GM13977 (cell line): ENCODE data around the gene CNTNAP5.

Experiments used
- DNase-seq: peaks from one replicate; pipeline ENCODE4 v3.0.0; 2012; ENCODE audit warnings: low spot score
- in situ Hi-C: fragments of 300-500 bp; cut with MboI; formaldehyde crosslinking; loops from one replicate; pipeline ENCODE4 v1.12.0; 2022; ENCODE audit warnings: low sequenced_read_pairs, low pct_unique_long_range_greater_than_20kb, mixed read lengths, inconsistent platforms; ENCODE audit not compliant: unreplicated experiment
- TF ChIP-seq, protein P1 (sequence below): IDR thresholded peaks from 2 replicates; pipeline ENCODE4 v1.5.1; 2012; ENCODE audit warnings: mild to moderate bottlenecking, control low read depth; ENCODE audit not compliant: insufficient read depth; ENCODE audit errors: extremely low read depth, missing control alignments

CNTNAP5 gene

DNA sequence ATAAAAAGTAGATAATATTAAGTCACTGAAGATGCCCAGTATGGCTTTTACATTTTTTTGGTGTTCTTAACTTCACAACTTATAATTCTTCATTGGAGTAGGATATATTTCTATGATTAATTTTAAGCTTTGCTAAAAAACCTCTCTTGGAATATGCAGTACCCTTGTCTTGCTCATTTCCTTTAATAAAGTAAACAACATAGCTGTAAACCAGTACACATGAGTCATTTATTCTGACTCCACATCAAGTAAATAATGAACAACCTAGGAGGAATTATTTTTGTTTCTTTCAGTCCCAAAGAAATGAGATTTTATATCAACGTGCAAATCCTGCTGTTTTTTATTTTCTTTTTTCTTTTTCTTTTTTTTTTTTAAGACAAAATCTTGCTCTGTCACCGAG, 869.1 kb downstream of the CNTNAP5 start:
- in situ Hi-C loops: no loop called here
- TF ChIP-seq, protein P1, sequence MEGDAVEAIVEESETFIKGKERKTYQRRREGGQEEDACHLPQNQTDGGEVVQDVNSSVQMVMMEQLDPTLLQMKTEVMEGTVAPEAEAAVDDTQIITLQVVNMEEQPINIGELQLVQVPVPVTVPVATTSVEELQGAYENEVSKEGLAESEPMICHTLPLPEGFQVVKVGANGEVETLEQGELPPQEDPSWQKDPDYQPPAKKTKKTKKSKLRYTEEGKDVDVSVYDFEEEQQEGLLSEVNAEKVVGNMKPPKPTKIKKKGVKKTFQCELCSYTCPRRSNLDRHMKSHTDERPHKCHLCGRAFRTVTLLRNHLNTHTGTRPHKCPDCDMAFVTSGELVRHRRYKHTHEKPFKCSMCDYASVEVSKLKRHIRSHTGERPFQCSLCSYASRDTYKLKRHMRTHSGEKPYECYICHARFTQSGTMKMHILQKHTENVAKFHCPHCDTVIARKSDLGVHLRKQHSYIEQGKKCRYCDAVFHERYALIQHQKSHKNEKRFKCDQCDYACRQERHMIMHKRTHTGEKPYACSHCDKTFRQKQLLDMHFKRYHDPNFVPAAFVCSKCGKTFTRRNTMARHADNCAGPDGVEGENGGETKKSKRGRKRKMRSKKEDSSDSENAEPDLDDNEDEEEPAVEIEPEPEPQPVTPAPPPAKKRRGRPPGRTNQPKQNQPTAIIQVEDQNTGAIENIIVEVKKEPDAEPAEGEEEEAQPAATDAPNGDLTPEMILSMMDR: no peak
- no peak for DNase-seq

DNA sequence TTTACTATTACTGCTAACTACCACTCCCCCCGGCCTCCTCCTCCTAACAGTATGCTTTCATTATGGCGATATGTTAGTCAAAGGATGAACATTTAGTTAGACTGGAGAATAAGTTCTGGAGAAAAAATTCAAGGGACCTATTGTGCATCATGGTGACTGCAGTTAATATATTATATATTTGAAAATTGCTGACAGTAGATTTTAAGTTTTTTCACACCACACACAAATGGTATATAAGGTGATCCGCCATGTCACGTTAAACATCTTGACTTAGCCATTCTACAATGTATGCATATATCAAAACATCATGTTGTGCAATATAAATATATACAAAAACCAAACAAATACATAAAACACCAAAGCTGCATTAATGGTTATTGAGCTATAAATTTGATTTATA, 873.7 kb downstream of the CNTNAP5 start:
- TF ChIP-seq, protein P1: no peak
- no peak for DNase-seq
- in situ Hi-C loops: no loop called here

DNA sequence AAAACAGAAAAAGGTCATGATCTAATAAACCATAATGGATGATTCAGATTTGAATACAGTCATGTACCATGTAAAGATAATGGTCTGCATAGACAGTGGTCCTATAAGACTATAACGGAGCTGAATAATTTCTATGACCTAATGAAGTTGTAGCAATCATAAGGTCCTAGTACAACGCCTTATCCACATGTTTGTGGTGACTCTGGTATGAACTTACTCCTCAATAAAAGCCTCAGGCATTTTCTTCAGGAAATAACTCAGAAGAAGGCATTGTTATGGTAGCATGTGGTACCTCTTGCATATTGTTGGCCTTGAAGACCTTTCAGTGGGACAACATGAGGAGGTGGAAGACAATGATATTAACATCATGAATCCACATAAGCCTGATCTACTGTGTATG, 883.3 kb downstream of the CNTNAP5 start:
- TF ChIP-seq, protein P1: no peak
- in situ Hi-C loops: no loop called here
- DNase-seq: no peak

DNA sequence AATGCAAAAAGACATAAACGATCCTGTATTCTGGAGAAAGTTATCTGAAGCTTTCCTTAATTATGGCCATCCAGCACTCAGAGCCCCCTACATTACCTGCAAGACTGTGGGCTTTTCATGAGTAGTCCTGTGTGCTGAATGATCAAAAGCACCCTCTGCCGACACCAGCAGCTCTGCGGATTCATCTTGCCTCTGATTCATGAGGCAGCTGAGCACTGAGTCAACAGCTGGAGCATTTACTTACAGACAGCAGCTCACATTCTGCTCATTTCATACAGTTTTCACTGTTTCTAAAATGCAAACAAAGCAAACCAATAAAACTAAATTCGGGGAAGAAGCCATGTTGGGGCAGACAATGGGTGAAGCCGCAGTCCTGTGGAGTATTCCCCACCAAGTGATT, 886.5 kb downstream of the CNTNAP5 start:
- in situ Hi-C loops: no loop called here
- DNase-seq: no peak
- TF ChIP-seq, protein P1: no peak

DNA sequence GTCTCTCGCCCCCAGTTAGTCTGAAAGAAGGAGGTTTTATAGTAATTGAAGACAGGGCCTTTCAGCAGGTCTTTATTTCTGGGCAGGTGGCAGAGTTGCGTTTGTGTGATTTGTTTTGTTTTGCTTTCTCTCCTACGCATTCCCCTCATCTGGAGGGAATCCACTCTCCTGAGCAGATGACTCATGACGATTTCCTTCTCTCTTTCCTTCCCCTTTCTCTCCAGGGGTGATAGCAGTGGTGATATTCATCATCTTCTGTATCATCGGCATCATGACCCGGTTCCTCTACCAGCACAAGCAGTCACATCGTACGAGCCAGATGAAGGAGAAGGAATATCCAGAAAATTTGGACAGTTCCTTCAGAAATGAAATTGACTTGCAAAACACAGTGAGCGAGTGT, 888.8 kb downstream of the CNTNAP5 start:
- DNase-seq: no peak
- in situ Hi-C loops: no loop called here
- TF ChIP-seq, protein P1: no peak

DNA sequence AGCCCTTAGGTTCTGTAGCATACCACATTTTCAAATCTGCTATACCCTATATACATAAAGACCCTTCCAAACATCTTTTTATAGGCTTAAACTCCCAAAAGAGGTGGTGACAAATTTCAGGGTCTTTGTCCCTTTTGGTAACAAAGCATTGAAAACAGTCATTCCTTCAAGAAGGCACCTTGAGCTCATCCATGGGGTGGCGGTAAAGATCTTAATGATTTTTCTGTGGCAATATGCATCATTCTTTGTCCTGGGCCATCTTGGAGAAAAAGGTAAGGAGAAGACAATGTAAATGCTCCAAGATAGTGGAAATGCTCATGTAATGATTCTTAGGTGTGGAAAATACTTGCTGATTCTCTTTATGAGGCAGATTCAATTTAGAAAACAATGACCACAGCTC, 890.5 kb downstream of the CNTNAP5 start:
- DNase-seq: no peak
- in situ Hi-C loops: no loop called here
- TF ChIP-seq, protein P1: peak; percentile 25

DNA sequence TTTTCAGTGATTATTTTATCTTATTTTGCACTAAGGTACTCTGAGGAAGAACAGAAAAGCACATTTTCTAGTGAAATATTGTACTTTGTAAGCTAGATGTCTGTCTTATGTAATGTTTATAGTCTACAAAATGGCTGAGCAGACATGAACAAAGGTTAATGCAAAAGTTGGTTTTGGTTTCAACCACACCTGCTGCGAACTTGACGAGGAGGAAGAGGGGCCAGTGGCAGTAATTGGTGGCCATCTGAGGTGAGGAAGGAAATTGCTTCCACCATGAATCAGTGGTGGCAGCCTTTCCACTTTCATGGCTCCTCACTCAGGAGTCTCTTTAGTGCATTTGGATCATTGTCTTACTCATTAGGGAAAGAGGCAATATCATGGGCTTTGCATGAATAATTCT, 894.2 kb downstream of the CNTNAP5 start:
- DNase-seq: no peak
- in situ Hi-C loops: no loop called here
- TF ChIP-seq, protein P1: no peak
